IPS-NIHi7 (cell line): Measurements from ENCODE around the gene CHADL.
"Not testable (repeated sequence)": the region's sequence is repeated elsewhere in the genome, so short reads cannot be mapped to it uniquely, and the experiment has no call there.

Experiments used
- DNase-seq: peaks from one replicate; pipeline ENCODE4 v3.0.0; 2012; ENCODE audit warnings: mixed read lengths; ENCODE audit errors: extremely low spot score

Gene CHADL

GRCh38 chr22:41181349-41182241 lies 59.1 kb downstream of the CHADL start:
- DNase-seq, result no peak

- no peak for DNase-seq
Observed at GRCh38 chr22:41180926-41181325, 59.8 kb downstream of the CHADL start.

GRCh38 chr22:41180362-41180761 lies 60.4 kb downstream of the CHADL start:
- not testable (repeated sequence) for DNase-seq
